ENCODE results near the gene MFN2. TPM values are rescaled to one million over a fixed set of nuclear protein-coding genes. Genes with fewer than 3 reads are reported as not detected.
A peak's percentile ranks its signal among the peaks of the same experiment; 100 is the strongest.

Gene MFN2
- total and polyA plus RNA-seq, 9 of the 15 experiments (the other 6 are each of a cell fraction or from before 2014, with no cell fraction given) = 10.5 to 158 (median 87.1) TPM

GRCh38 chr1:11979028-11979850, 1.0 kb upstream of the MFN2 start (continued):
- TF ChIP-seq MCM7 (IDR thresholded peaks at IDR 0.05) = no peak
- peak; percentile 59; the same call in 1 of the 2 replicates for TF ChIP-seq ZBTB33 (CRISPR knock-in tag; IDR thresholded peaks at IDR 0.05)
- TF ChIP-seq CHCHD3 (CRISPR knock-in tag; IDR thresholded peaks at IDR 0.05) = no peak
- TF ChIP-seq XRCC5 (IDR thresholded peaks at IDR 0.05; ENCODE audit: low read depth, low read length) = no peak
- TF ChIP-seq RBM22 (IDR thresholded peaks at IDR 0.05; ENCODE audit: low read depth, low read length, poor library complexity, severe bottlenecking) = no peak
- TF ChIP-seq ZNF699 (CRISPR knock-in tag; IDR thresholded peaks at IDR 0.05; ENCODE audit: insufficient replicate concordance) = no peak
- no peak for TF ChIP-seq PCBP2 (IDR thresholded peaks at IDR 0.05; ENCODE audit: low read depth, low read length, poor library complexity, severe bottlenecking)
- TF ChIP-seq CCAR2 (IDR thresholded peaks at IDR 0.05; ENCODE audit: low read depth, low read length) = no peak
- no peak for TF ChIP-seq ADNP (tag; IDR thresholded peaks at IDR 0.05)
- TF ChIP-seq KDM1A (IDR thresholded peaks at IDR 0.05) = no peak
- TF ChIP-seq CHD1 (IDR thresholded peaks at IDR 0.05; ENCODE audit: low read length) = no peak
- no peak for TF ChIP-seq ELF2 (CRISPR knock-in tag; IDR thresholded peaks at IDR 0.05)
- TF ChIP-seq NFATC3 (IDR thresholded peaks at IDR 0.05) = no peak
- TF ChIP-seq CCNT2 (IDR thresholded peaks at IDR 0.05; ENCODE audit: borderline replicate concordance, extremely low read depth, insufficient read length, low read depth, low read length) = no peak
- TF ChIP-seq EZH2 (IDR thresholded peaks at IDR 0.05; ENCODE audit: borderline replicate concordance, low read depth, low read length) = no peak
- no peak for TF ChIP-seq ZNF830 (CRISPR knock-in tag; IDR thresholded peaks at IDR 0.05)
- no peak for TF ChIP-seq MNT (conservative IDR thresholded peaks at IDR 0.05)
- no peak for TF ChIP-seq SP1 (CRISPR knock-in tag; IDR thresholded peaks at IDR 0.05)
- TF ChIP-seq ID3 (CRISPR knock-in tag; IDR thresholded peaks at IDR 0.05) = no peak
- TF ChIP-seq ID3 (tag; IDR thresholded peaks at IDR 0.05) = no peak
- no peak; the same call in 1 of the 2 replicates for TF ChIP-seq ARID1B (IDR thresholded peaks at IDR 0.05)
- no peak for TF ChIP-seq ZNF224 (CRISPR knock-in tag; IDR thresholded peaks at IDR 0.05)
- no peak for TF ChIP-seq PTTG1 (tag; IDR thresholded peaks at IDR 0.05; ENCODE audit: low read depth)
- no peak for TF ChIP-seq TRIM24 (IDR thresholded peaks at IDR 0.05)
- no peak for TF ChIP-seq ZFP36 (IDR thresholded peaks at IDR 0.05; ENCODE audit: low read depth, low read length, partially characterized antibody)
- no peak for TF ChIP-seq NRF1 (conservative IDR thresholded peaks at IDR 0.05 in 1 of 2, IDR thresholded peaks at IDR 0.05 in 1 of 2)
- TF ChIP-seq MIER1 (IDR thresholded peaks at IDR 0.05; ENCODE audit: low read depth) = no peak
